ENCODE data around the gene ZSWIM9.

The ZSWIM9 gene

DNA sequence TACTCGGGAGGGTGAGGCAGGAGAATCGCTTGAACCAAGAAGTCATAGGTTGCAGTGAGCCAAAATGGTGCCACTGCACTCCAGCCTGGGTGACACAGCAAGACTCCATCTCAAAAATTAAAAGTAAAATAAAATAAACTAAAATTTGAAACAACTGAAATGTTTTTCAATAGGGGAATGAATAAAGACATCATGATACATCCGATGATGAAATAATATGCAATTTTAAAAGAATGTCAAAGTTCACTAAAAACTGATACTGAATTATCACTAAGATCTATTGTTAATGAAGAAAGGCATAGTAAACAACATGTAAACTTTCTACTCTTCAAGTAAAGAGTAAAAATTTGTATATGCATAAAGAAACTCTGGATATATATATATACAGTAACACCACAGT, 76.7 kb downstream of the ZSWIM9 start (continued):
- TF ChIP-seq, protein P1, sequence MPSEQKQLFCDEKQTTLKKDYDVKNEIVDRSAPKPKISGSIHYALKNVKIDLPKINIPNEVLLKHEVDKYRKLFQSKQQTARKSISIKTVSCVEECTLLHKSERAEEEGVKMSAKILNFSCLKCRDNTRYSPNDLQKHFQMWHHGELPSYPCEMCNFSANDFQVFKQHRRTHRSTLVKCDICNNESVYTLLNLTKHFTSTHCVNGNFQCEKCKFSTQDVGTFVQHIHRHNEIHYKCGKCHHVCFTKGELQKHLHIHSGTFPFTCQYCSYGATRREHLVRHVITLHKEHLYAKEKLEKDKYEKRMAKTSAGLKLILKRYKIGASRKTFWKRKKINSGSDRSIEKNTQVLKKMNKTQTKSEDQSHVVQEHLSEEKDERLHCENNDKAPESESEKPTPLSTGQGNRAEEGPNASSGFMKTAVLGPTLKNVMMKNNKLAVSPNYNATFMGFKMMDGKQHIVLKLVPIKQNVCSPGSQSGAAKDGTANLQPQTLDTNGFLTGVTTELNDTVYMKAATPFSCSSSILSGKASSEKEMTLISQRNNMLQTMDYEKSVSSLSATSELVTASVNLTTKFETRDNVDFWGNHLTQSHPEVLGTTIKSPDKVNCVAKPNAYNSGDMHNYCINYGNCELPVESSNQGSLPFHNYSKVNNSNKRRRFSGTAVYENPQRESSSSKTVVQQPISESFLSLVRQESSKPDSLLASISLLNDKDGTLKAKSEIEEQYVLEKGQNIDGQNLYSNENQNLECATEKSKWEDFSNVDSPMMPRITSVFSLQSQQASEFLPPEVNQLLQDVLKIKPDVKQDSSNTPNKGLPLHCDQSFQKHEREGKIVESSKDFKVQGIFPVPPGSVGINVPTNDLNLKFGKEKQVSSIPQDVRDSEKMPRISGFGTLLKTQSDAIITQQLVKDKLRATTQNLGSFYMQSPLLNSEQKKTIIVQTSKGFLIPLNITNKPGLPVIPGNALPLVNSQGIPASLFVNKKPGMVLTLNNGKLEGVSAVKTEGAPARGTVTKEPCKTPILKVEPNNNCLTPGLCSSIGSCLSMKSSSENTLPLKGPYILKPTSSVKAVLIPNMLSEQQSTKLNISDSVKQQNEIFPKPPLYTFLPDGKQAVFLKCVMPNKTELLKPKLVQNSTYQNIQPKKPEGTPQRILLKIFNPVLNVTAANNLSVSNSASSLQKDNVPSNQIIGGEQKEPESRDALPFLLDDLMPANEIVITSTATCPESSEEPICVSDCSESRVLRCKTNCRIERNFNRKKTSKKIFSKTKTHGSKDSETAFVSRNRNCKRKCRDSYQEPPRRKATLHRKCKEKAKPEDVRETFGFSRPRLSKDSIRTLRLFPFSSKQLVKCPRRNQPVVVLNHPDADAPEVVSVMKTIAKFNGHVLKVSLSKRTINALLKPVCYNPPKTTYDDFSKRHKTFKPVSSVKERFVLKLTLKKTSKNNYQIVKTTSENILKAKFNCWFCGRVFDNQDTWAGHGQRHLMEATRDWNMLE (tag by site-specific recombination; conservative IDR thresholded peaks at IDR 0.05; ENCODE audit: low read depth) = no peak

Data from HEK293 (cell line).